K562 (cell line): ENCODE measurements around the gene ATG14. TPM values are rescaled to one million over a fixed set of nuclear protein-coding genes. Genes with fewer than 3 reads are reported as not detected.
"Not testable (repeated sequence)": the region's sequence is repeated elsewhere in the genome, so short reads cannot be mapped to it uniquely, and the experiment has no call there.

Experiments used
- ATAC-seq: fragments of 200-7000 bp; cut with Tn5 transposase; 3 replicates; pipeline ENCODE4 v1.9.1; 2020; ENCODE audit warnings: moderate library complexity
- BruUV-seq: library from RNA; stranded (reverse); fragments of 400-500 nt; replicated peaks from 2 replicates; lab custom pipeline; 2021; lab: Mats Ljungman, UMichigan
- CTCF ChIA-PET: fragments of 300-600 bp; formaldehyde crosslinking; extraction: SDS; loops from one replicate; lab custom pipeline; 2021; ENCODE audit warnings: low intra/inter-chr PET ratio; lab: Yijun Ruan, JAX
- POLR2A ChIA-PET: fragments of 300-600, 350-650 bp; sonication (Branson Sonifier 250); formaldehyde crosslinking; extraction: SDS; loops from one replicate; lab custom pipeline; 2021; ENCODE audit warnings: antibody characterized with exemption, inconsistent platforms; lab: Yijun Ruan, JAX
- DNase-seq, 4 experiments: peaks; one replicate each; pipeline versions ENCODE4 v3.0.0 to v3.0.0-alpha.2; 2011 to 2018; ENCODE audit warnings: low spot score in 3 of 4, mixed read lengths in 3 of 4; ENCODE audit errors: extremely low read depth in 1 of 4
- FAIRE-seq: peaks from 2 replicates; lab custom pipeline; 2011; peaks lifted over from hg19 to GRCh38; lab: Jason Lieb, UNC
- H2AFZ ChIP-seq: 2 replicates; pipeline ENCODE4 v1.6.0; 2011; ENCODE audit warnings: low read depth, low read length, control low read depth, inconsistent platforms
- H3K27ac ChIP-seq: fragments of 200-600 bp; 3 replicates; pipeline ENCODE4 v1.8.0; 2011; ENCODE audit warnings: low read depth, mild to moderate bottlenecking, control low read depth, inconsistent platforms, low read length, moderate library complexity, mixed read lengths; ENCODE audit errors: extremely low read depth
- H3K27me3 ChIP-seq, 2 experiments: fragments of 300-600 bp in 1 of 2; 2 replicates in 1 of 2; 3 replicates in 1 of 2; pipeline versions ENCODE4 v1.6.0 to v1.8.0; 2011; ENCODE audit warnings: inconsistent platforms in 2 of 2, low read length in 2 of 2, mild to moderate bottlenecking in 1 of 2, mixed read lengths in 1 of 2, moderate library complexity in 1 of 2; ENCODE audit not compliant: control insufficient read depth in 2 of 2, insufficient read depth in 2 of 2
- H3K36me3 ChIP-seq: fragments of 300-600 bp; 3 replicates; pipeline ENCODE4 v1.8.0; 2011; ENCODE audit warnings: mild to moderate bottlenecking, low read length, inconsistent platforms; ENCODE audit not compliant: control insufficient read depth, insufficient read depth
- H3K4me1 ChIP-seq, 2 experiments: fragments of 200-600 bp in 1 of 2; replicated peaks in 1 of 2; 2 replicates in 1 of 2; 3 replicates in 1 of 2; pipeline versions ENCODE4 v1.5.1 to v1.8.0; 2011; ENCODE audit warnings: inconsistent platforms in 2 of 2, low read length in 2 of 2, mild to moderate bottlenecking in 1 of 2, mixed read lengths in 1 of 2, moderate library complexity in 1 of 2; ENCODE audit not compliant: control insufficient read depth in 2 of 2, insufficient read depth in 2 of 2
- H3K4me2 ChIP-seq: 2 replicates; pipeline ENCODE4 v1.6.1; 2011; ENCODE audit warnings: low read length, control low read depth, inconsistent platforms, mixed read lengths; ENCODE audit not compliant: insufficient read depth
- H3K4me3 ChIP-seq: fragments of 200-600 bp; sonication (generic), shearing (Covaris generic); 2 replicates; pipeline ENCODE4 v1.5.1; 2016; ENCODE audit warnings: control low read depth, inconsistent platforms
- H3K79me2 ChIP-seq: fragments of 200-600 bp; 3 replicates; pipeline ENCODE4 v1.8.0; 2011; ENCODE audit warnings: low read length, inconsistent platforms; ENCODE audit not compliant: control insufficient read depth, insufficient read depth
- H3K9ac ChIP-seq, 2 experiments: 2 replicates each; pipeline versions ENCODE4 v1.6.0 to v1.6.1; 2011; ENCODE audit warnings: low read depth in 2 of 2, low read length in 2 of 2, control low read depth in 1 of 2, inconsistent platforms in 1 of 2, mild to moderate bottlenecking in 1 of 2, mixed read lengths in 1 of 2; ENCODE audit not compliant: insufficient read depth in 1 of 2
- H3K9me1 ChIP-seq: one replicate; pipeline ENCODE4 v1.6.0; 2011; ENCODE audit warnings: inconsistent platforms, mild to moderate bottlenecking, low read length, moderate library complexity; ENCODE audit not compliant: control insufficient read depth, insufficient read depth
- H3K9me3 ChIP-seq: replicated peaks from 2 replicates; pipeline ENCODE4 v1.5.1; 2011; ENCODE audit warnings: low read depth, low read length, inconsistent platforms; ENCODE audit not compliant: control insufficient read depth, insufficient read depth
- H4K20me1 ChIP-seq: replicated peaks from 2 replicates; pipeline ENCODE4 v1.6.1; 2011; ENCODE audit warnings: low read length, inconsistent platforms, mixed read lengths; ENCODE audit not compliant: control insufficient read depth, insufficient read depth
- JUNB ChIP-seq: fragments of 450-650 bp; formaldehyde crosslinking; conservative IDR thresholded peaks from 2 replicates; pipeline ENCODE4 v1.4.0; 2020; ENCODE audit warnings: mild to moderate bottlenecking
- KDM1A ChIP-seq, 2 experiments: fragments of 450-650 bp; IDR thresholded peaks; 2 replicates each; pipeline ENCODE4 v1.6.1; 2016; ENCODE audit warnings: mild to moderate bottlenecking in 2 of 2
- MCM7 ChIP-seq, 2 experiments: fragments of 450-650 bp; IDR thresholded peaks; 2 replicates each; pipeline ENCODE4 v1.6.1; 2016 to 2018
- NCOR1 ChIP-seq: fragments of 450-650 bp; IDR thresholded peaks from 2 replicates; pipeline ENCODE4 v1.6.1; 2016; ENCODE audit warnings: mild to moderate bottlenecking, moderate library complexity
- NFATC3 ChIP-seq: fragments of 450-650 bp; IDR thresholded peaks from 2 replicates; pipeline ENCODE4 v1.6.1; 2017; ENCODE audit warnings: mild to moderate bottlenecking
- RBM15 ChIP-seq: fragments of 200-400 bp; formaldehyde crosslinking; IDR thresholded peaks from 2 replicates; pipeline ENCODE4 v1.6.1; 2018; ENCODE audit warnings: mild to moderate bottlenecking, low read length, moderate library complexity; ENCODE audit not compliant: insufficient read depth
- RFX5 ChIP-seq: IDR thresholded peaks from 2 replicates; pipeline ENCODE4 v1.6.1; 2011; ENCODE audit warnings: low read depth, mild to moderate bottlenecking, improper control_type of control experiment, low read length
- SMAD4 ChIP-seq: fragments of 250-450 bp; sonication (Bioruptor Pico); conservative IDR thresholded peaks from 2 replicates; pipeline ENCODE4 v1.8.0; 2021; ENCODE audit warnings: inconsistent platforms, mild to moderate bottlenecking, moderate library complexity
- ZNF507 ChIP-seq: conservative IDR thresholded peaks from 2 replicates; pipeline ENCODE4 v1.6.1; 2017; ENCODE audit warnings: missing genetic modification characterization, missing compliant biosample characterization
- ZZZ3 ChIP-seq: fragments of 450-650 bp; IDR thresholded peaks from 2 replicates; pipeline ENCODE4 v1.6.1; 2016; ENCODE audit warnings: antibody characterized with exemption, mild to moderate bottlenecking, moderate library complexity
- WGBS: fragments of 100-300 bp; shearing (Covaris generic); methylation state at CpG from one replicate; pipeline ENCODE4 v1.1.6; 2016; ENCODE audit warnings: low coverage, mixed read lengths; ENCODE audit not compliant: insufficient coverage; ENCODE audit errors: missing lambda C conversion rate; 5-methylcytosine and 5-hydroxymethylcytosine counted together
- in situ Hi-C: fragments of 300-500 bp; cut with MboI; formaldehyde crosslinking; loops from 4 replicates; pipeline ENCODE4 v1.15.0; 2018; ENCODE audit warnings: inconsistent platforms, mixed read lengths
- intact Hi-C: fragments of 100-400 bp; cut with micrococcal nuclease; formaldehyde crosslinking; loops from 2 replicates; pipeline ENCODE4 v1.14.2; 2022
- polyA plus RNA-seq, 8 experiments: library from polyadenylated mRNA; depleted of rRNA in 4 of 8; stranded (reverse) in 5 of 8; unstranded in 3 of 8; fragments of >200 nt; fragmentation: Nextera tagmentation in 2 of 8; fragmentation: Illumina TruSeq in 1 of 8; extraction: Ambion mirVana in 2 of 8; extraction: Trizol in 1 of 8; gene quantifications; 2 replicates each; pipeline versions ENCODE4 v1.2.1 to v1.2.3, GENCODE V29; 2011 to 2014; ENCODE audit warnings: inconsistent platforms in 1 of 8, missing spikeins in 1 of 8
- total RNA-seq, 7 experiments: library from RNA; depleted of rRNA in 6 of 7; stranded (reverse); fragments of >200 nt in 6 of 7; fragmentation: Illumina TruSeq in 2 of 7; extraction: Trizol in 2 of 7; gene quantifications; 2 replicates each; pipeline versions ENCODE4 v1.2.1 to v1.2.3, GENCODE V29; 2011 to 2021; ENCODE audit warnings: low replicate concordance in 1 of 7
- TF ChIP-seq, protein P1 (sequence below): sonication (generic); formaldehyde crosslinking; IDR thresholded peaks from 2 replicates; pipeline ENCODE4 v1.8.0; 2022; ENCODE audit warnings: mild to moderate bottlenecking, missing genetic modification reagents
- TF ChIP-seq, protein P2 (sequence below), 3 experiments: IDR thresholded peaks in 2 of 3; conservative IDR thresholded peaks in 1 of 3; 2 replicates each; pipeline ENCODE4 v1.5.1; 2011 to 2012; ENCODE audit warnings: low read length in 3 of 3, mild to moderate bottlenecking in 3 of 3, control low read depth in 2 of 3, improper control_type of control experiment in 1 of 3, inconsistent platforms in 1 of 3, low read depth in 1 of 3, mixed read lengths in 1 of 3, moderate library complexity in 1 of 3; ENCODE audit not compliant: insufficient read depth in 2 of 3

The ATG14 gene
- total and polyA plus RNA-seq, 9 of the 15 experiments (the other 6 are each of a cell fraction or from before 2014, with no cell fraction given) = 0.55 to 4.2 (median 3.5) TPM

DNA sequence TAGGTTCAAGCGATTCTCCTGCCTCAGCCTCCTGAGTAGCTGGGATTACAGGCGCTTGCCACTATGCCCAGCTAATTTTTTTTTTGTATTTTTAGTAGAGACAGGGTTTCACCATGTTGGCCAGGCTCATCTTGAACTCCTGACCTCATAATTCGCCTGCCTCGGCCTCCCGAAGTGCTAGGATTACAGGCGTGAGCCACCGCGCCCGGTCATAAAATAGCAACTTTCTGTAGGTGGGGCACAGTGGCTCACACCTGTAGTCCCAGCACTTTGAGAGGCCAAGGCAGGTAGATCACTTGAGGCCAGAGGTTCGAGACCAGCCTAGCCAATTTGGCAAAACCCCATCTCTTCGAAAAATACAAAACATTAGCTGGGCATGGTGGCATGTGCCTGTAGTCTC, 10.7 kb upstream of the ATG14 start:
- 85% methylated on average over 9 of the region's 11 CpGs for WGBS
- H3K27ac ChIP-seq, H3K27me3 ChIP-seq, BruUV-seq, in situ Hi-C loops, H3K79me2 ChIP-seq, H2AFZ ChIP-seq, H3K9ac ChIP-seq, H3K9me3 ChIP-seq, FAIRE-seq, H3K36me3 ChIP-seq, H4K20me1 ChIP-seq, H3K9me1 ChIP-seq, H3K4me2 ChIP-seq, ATAC-seq, DNase-seq, CTCF ChIA-PET, H3K4me3 ChIP-seq: not testable (repeated sequence)
- intact Hi-C loops = loop anchor here (10.0 kb wide), 1 partner anchor 48 kb away; no protein-coding TSS in a partner anchor
- H3K4me1 ChIP-seq = peaks cover 3 to 13% of the 10 kb centered on the region in 2 experiments; a peak in 3 of 5 replicates
- POLR2A ChIA-PET = interaction anchor here (1.0 kb wide), 1 partner anchor 9 kb away, joined by 3 read pairs; no protein-coding TSS in a partner anchor

GRCh38 chr14:55419663-55420062, 8.0 kb upstream of the ATG14 start:
- Histone ChIP-seq H3K9ac (no peak overlapping the region), H3K9me3 (no peaks in the 10 kb centered on the region), H3K79me2 (no peaks in the 10 kb centered on the region), H4K20me1 (no peaks in the 10 kb centered on the region), H3K4me2 (no peak overlapping the region), H3K9me1 (no peaks in the 10 kb centered on the region), H3K27ac (no peak overlapping the region), H3K4me1 (peaks cover 3 to 11% of the 10 kb centered on the region in 2 experiments; a peak in 3 of 5 replicates), H3K27me3 (no peaks in the 10 kb centered on the region), H3K36me3 (no peaks in the 10 kb centered on the region), H3K4me3 (no peak overlapping the region), H2AFZ (no peak overlapping the region)
- intact Hi-C loops (loop anchor here (5.0 to 10.0 kb wide), 2 partner anchors 45 to 147 kb away; partner anchors contain the start of gene FBXO34), in situ Hi-C loops (no loop called here)
- no peak for FAIRE-seq
- ChIA-PET POLR2A (no interaction called here), CTCF (no interaction called here)
- 17% methylated on average over 1 of the region's 1 CpG for WGBS
- BruUV-seq = no TSS peak
- no peak for DNase-seq
- ATAC-seq = no peak
- no peak for TF ChIP-seq KDM1A (IDR thresholded peaks at IDR 0.05)
- no peak for TF ChIP-seq RBM15
- no peak for TF ChIP-seq JUNB (CRISPR knock-in tag)
- TF ChIP-seq RFX5 = no peak
- TF ChIP-seq ZNF507 (tag) = no peak
- TF ChIP-seq, protein P1, sequence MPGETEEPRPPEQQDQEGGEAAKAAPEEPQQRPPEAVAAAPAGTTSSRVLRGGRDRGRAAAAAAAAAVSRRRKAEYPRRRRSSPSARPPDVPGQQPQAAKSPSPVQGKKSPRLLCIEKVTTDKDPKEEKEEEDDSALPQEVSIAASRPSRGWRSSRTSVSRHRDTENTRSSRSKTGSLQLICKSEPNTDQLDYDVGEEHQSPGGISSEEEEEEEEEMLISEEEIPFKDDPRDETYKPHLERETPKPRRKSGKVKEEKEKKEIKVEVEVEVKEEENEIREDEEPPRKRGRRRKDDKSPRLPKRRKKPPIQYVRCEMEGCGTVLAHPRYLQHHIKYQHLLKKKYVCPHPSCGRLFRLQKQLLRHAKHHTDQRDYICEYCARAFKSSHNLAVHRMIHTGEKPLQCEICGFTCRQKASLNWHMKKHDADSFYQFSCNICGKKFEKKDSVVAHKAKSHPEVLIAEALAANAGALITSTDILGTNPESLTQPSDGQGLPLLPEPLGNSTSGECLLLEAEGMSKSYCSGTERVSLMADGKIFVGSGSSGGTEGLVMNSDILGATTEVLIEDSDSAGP = no peak
- TF ChIP-seq NFATC3 = no peak
- TF ChIP-seq NCOR1 = no peak
- no peak for TF ChIP-seq MCM7 (IDR thresholded peaks at IDR 0.05)
- no peak for TF ChIP-seq SMAD4 (CRISPR knock-in tag)
- TF ChIP-seq, protein P2, sequence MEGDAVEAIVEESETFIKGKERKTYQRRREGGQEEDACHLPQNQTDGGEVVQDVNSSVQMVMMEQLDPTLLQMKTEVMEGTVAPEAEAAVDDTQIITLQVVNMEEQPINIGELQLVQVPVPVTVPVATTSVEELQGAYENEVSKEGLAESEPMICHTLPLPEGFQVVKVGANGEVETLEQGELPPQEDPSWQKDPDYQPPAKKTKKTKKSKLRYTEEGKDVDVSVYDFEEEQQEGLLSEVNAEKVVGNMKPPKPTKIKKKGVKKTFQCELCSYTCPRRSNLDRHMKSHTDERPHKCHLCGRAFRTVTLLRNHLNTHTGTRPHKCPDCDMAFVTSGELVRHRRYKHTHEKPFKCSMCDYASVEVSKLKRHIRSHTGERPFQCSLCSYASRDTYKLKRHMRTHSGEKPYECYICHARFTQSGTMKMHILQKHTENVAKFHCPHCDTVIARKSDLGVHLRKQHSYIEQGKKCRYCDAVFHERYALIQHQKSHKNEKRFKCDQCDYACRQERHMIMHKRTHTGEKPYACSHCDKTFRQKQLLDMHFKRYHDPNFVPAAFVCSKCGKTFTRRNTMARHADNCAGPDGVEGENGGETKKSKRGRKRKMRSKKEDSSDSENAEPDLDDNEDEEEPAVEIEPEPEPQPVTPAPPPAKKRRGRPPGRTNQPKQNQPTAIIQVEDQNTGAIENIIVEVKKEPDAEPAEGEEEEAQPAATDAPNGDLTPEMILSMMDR (IDR thresholded peaks at IDR 0.05 in 2 of 3, conservative IDR thresholded peaks at IDR 0.05 in 1 of 3; ENCODE audit: insufficient read depth in 2 of 3, low read depth in 1 of 3, low read length in 3 of 3) = no peak
- TF ChIP-seq ZZZ3 = no peak
